Measurements from ENCODE around the gene DPEP1.
"Not testable (repeated sequence)": the region's sequence is repeated elsewhere in the genome, so short reads cannot be mapped to it uniquely, and the experiment has no call there.

Gene DPEP1

DNA sequence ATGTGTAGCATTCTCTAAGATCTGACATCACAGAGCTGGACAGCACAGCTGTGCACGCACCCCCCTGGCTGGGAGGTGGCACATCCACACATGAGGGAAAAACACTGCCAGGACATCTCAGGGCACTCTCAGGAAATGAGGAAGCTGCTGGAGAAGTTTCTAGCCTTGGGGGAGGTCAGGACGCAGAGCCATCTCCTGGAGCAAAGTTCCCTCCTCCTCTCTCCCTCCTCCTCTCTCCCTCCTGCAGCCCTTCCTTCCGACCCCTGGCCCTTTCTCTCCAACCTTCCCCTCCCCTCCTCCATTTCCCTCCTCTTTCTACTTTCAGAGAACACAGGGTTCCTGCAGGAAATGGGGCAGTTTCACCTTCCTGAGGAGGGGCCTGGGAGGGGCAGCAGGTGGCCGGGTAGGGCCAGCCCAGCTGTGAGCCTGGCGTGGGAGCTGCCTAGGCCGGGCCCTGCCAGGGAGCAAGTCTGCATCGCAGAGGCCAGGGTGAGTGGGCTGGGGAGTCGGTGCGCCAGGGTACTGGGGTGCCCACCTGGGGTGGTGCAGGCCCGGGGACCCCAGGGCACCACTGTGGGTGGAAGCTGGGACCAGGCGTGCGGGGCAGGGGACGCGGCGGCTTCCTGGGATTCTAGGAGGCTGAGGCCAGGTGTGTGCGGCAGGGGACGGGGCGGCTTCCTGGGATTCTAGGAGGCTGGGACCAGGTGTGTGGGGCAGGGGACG lies at the start of gene DPEP1:
Gene DPEP1 (plus strand): TSS at position 412 of the 723 bp plus-strand sequence. CDS start 16,769 bp downstream, outside the sequence.
- no peak for DNase-seq

DNA sequence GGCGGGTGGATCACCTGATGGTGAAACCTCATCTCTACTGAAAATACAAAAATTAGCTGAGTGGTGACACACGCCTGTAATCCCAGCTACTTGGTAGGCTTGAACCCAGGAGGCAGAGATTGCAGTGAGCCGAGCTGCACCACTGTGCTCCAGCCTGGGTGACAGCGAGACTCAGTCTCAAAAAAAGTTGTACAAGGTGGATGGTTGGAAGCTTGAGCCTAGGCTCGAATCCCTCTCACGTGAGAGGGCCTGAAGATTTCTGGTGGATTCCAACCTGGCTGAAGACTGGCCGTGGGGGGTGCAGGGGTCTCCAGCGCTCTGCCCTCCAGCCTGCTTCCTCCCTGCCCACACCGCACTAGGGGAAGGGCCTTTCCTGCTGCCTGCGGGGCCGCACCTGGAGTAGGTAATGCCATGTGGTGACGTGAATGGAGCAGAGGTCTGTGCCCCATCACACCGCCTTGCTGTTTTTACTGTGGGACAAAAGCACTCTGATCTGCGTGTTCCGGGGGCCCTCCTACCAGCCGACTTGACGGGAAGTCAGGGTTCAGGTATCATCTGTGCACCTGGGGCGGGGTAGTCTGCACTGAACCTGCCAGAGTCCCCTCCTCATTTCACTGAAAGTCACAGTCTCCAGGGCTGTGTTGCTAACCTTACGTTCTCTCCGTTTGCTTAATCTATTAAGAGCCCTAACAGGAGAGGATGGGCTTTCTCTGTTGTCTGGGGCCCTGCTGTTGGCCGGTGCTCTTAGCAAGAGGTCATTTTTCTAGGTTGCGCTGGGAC lies 48.8 kb upstream of the DPEP1 start:
- no peak for DNase-seq

DNA sequence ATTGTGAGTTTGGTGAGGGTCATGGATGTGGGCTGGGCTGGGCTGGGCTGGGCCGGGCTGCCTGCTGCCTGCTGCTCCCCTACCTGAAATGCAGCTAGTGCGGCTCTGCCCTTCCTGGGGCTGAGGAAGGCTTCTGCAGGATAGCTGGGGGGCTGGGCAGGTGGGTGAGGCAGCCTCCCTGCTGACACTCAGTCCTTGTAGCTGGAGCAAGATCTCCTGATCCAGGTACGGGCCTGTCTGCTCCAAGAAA lies 48.3 kb upstream of the DPEP1 start:
- peak; percentile 24 for DNase-seq

DNA sequence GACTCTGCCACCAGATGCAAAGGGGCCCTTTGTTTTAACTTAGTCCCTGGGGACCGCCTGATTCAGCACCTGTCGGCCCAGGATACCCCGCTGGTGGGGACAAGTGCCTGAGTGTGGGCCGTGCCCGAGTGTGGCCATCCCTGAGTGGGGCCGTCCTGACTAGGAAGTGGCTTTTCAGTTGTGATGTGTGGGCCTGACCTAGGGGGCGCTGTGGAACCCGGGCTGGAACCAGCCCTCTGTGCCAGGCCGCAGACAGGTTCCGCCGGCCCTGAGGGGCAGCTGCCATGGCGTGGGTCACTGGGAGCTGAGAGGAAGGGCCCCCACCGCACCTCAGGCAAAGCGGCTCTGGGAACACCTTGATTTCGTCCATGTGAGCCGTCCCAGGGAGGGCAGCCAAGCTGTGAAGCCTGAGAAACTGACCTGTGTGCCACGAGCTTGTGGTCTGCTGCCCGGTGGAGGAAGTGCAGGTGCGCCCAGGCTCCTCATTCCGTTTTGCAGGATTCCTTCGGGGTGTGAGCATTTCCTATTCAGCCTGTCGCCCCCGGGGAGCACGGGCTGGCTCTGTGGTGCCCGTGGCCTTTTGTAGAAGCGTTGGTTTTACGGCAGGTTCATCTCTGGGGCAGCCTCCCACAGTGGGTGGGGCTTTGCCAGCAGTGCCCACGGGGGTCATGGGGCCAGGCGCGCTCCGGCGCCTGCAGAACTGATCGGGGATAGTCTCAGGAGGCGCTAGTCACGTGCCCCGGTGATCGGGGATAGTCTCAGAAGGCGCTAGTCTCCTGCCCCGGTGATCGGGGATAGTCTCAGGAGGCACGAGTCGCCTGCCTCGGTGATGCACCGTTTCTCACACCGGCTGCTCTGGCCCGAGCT lies 47.7 kb upstream of the DPEP1 start:
- peak; percentile 25 for DNase-seq

DNA sequence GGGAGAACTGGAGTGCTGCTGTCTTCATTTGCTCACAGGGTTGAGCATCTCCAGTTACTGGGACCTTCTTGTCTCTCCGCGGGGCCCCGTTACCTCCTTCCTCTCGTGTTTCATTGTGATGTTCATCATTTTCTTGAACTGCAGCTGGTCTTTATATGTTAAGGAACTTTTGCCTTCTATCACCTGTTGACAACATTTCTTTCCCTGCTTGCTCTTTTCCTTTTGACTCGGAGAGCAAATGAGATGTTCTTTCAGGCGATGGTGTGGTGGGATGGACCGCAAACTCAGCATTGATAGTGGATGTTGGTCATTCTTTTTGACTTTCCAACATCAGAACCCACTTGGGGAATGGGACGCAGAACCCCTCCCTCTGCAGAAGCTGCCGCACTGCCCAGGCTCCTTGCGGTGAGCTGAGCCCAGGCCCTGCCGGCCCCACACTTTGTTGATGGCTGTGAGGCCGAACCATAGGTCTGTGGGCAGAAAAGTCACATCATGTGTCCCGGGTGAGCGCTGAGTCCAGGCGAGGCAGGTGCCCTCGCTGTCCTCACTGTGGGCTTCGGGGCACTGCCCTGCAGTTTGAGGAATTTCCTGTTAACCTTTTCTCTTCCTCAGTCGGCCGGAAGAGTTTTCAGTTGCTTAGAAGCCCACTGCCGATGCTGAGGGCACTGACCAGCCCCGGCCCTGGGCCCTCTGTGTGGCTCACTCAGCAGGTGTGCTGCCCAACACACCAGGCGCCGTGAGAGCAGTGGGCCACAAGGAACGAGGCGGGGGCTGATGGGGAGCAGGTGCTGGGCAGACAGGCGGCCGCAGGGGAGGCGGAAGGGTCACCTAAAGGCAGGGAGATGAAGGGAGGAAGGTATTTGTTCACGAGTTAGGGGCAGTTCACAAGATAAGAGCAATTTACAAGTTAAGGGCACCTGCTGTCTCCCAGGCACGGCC lies 45.5 kb upstream of the DPEP1 start:
- no peak for DNase-seq

DNA sequence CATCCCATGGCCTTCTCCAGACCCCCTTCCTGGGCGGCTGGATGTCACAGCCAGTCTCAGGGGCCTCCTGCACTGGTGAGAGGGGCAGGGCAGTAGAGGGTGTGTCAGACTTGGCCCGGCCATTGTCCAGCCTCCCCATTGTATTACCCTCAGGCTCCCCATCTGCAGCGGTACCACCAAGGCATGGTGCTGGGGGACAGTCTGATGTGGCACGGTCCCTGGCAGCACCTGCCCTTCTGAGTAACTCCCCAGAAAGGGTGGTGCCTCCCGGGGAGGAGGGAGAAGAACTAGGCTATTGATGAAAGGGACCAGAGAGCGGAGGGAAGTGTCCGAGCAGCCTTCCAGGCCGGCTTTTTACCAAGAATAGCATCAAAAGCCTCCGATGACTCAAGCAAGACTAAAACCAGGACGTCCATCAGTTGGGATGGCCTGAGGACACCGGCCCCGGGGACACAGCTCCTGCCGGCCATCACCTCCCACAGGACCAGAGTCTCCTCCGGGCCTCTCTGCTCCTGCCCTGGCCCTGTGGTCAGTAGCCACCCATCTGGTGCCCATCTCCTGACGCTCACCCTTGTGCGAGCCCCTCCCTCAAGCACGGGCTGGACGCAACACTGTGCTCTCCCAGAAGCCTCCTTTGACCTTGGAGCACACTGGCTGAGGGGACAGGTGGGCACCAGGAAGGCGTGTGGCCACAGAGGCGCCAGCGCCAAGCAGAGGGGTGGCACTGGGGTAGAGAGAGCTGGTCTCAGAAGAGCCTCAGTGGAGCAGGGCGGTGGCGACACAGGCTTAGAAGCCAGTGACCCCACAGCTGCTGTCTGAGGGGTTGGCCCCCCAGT lies 43.7 kb upstream of the DPEP1 start:
- DNase-seq: no peak

DNA sequence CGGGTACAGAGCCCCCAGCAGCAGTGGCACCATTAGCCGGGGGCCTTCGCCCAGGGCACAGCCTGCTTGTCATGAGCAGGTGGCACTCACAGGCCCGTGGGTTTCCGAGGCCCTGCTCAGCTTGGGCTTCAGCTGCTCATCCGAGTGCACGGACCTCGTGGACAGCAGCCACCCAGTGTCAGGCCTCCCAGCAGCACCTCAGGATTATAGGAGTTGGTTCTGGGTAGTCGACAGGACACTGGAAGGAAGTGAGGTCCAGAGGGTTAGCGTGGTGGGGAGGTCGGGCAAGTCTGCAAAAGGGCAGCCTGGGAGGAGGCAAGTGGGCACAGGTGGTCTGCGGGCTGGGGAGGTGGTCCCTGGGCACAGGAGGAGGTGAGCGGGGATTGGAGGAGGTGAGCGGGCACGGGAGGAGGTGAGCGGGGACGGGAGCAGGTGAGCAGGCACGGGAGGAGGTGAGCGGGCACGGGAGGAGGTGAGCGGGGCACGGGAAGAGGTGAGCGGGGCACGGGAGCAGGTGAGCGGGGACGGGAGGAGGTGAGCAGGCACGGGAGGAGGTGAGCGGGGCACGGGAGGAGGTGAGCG lies 43.0 kb upstream of the DPEP1 start:
- DNase-seq: no peak

DNA sequence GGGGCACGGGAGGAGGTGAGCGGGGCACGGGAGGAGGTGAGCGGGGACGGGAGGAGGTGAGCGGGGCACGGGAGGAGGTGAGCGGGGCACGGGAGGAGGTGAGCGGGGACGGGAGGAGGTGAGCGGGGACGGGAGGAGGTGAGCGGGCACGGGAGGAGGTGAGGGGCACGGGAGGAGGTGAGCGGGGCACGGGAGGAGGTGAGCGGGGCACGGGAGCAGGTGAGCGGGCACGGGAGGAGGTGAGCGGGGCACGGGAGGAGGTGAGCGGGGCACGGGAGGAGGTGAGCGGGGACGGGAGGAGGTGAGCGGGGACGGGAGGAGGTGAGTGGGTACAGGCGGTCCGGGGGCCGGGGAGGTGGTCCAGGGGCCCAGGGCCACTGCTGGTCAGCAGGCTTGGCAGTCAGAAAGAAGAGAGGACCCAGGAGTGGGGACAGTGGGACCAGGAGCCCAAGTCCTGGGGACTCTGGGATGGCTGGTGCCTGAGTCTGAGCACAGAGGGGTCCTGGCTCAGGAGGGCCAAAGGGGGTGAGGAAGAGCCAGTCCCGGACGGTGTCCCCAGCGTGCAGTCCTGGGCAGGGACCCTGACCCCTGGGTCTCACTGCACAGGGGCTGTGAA lies 42.4 kb upstream of the DPEP1 start:
- not testable (repeated sequence) for DNase-seq

DNA sequence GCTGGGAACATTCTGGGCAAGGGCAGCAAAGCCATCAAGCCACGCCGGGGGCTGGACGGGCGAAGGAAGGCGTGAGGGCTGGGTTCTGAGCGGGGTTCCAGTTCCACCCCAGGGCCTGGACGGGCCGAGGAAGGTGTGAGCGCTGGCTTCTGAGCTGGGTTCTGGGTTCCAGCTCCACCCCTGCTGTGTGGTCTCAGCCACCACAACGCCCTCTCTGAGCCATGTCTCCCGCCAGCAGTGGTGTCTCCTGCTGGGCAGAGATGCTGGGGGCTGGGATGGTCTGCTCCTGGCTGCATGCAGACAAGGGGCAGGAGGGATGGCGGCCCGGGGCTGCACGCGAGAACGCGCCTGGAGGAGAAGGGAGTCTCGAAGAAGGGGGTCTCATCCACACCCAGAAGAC lies 41.8 kb upstream of the DPEP1 start:
- no peak for DNase-seq

DNA sequence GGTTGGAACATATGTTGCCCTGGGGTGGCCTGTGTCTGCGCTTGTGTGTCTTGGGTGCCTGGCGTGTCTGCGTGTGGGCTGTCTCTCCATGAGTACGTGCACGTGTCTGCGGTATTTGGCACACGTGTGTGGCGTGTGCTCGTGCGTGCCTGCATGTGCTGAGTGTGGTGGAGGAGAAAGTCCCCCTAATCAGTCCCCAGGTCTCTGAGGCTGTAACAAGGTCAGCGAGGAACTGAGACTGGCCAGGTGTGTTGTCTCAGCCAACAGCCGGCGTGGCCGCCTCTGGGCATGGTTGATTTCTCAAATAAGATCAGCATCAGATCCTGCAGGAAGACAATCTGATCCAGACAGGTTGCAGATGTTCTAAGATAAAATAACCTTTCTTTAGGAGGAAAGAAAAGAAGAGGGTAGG lies 41.4 kb upstream of the DPEP1 start:
- DNase-seq: no peak

DNA sequence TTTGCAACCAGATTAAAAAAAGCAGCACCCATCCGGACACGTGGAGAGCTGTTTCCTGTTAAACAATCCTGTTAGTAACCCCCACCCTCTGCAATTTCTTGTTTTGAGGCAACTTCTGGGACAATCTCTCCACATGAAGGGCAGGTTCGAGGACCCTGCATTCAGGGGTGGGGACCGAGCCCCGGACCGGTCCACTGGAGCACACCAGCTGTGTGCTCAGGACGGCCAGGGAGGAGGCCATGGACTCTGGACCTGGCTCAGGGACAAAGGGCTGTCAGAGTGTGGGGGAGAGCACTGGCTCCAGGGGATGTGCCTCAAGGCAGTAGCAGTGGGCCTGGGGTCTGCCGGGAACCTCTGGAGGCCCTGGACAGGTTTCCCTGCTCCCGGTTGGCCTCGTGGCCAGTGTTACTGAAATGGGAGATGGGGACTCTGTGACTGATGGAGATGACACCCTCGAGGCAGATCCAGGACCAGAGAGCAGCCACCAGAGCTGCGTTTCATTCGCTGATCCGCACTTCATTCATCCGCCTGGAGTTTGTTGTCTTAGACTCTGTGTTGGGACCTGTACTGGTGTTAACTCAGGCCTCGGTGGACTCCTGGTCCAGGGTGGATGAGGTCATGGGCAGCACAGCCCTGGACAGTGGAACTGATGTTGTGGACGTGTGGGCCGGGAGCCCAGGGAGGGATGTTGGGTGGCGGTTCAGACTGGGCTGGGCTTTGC lies 40.8 kb upstream of the DPEP1 start:
- DNase-seq: no peak

DNA sequence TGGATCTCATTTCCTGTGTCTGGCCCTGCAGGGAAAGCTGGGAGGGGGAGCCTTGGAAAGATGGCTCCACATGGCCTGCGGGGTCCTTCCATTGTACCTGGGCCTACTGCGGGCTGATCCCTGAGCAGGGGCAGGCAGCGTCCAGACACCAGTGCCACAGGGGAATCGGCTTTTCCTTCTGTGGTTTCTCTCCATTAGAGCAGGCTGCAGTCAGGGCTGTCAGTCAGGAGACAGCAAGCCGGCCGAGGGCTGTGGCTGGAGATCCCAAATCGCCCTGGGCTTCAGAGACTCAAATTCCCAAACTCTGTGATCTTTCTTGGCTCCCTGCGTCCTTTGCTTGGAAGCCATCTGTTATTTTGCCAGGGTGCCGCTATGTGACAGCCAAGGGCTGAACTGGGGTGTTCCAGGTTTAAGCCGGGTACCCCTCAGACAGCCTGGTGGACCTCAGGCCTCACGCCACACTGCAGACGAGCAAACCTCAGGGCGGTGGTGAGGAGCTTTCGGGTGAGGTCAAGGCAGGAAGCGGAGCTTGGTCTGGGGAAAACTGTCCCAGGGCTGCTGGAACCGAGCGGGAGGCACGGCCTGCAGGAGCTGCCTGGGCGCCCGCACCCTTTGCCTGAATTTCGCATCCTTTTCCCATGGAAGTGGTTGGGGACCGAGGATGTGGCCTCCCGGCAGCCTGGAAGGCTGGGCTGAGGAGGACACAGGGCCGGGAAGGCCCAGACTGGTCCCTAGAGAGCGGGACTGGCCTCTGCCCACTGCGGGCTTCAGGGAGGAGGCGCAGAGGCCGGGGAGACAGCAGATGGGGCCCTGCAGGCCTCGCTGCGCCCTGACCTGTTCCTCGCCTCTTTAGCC lies 39.4 kb upstream of the DPEP1 start:
- no peak for DNase-seq

DNA sequence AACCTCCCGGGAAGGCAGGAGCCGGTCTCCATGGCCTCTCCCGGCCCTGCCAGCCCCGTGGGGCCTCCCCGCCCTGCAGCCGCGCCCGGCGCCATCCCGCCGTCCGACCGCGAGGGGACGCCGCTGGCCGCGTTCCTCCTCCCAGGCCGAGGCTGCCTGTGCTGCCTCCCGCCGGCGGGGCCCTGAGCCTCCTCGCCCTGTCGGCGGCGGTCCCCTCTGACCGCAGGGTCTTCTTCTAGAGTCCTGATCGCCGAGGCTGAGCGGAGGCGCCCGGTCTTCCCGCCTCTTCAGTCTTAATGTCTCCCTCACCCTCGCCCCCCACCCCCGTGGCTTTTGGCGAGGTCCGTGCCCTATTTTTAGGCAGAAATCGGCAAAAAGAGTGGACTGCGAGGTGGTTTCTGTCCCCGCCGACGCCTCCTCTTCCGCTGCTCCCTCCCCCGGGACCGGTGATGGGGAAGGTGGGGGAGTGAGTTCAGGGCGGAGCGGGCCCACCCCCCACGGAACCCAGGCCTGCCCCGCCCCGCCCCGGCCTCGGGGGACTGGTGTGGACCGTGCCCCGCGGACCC lies 38.7 kb upstream of the DPEP1 start:
- DNase-seq: peak; percentile 67

DNA sequence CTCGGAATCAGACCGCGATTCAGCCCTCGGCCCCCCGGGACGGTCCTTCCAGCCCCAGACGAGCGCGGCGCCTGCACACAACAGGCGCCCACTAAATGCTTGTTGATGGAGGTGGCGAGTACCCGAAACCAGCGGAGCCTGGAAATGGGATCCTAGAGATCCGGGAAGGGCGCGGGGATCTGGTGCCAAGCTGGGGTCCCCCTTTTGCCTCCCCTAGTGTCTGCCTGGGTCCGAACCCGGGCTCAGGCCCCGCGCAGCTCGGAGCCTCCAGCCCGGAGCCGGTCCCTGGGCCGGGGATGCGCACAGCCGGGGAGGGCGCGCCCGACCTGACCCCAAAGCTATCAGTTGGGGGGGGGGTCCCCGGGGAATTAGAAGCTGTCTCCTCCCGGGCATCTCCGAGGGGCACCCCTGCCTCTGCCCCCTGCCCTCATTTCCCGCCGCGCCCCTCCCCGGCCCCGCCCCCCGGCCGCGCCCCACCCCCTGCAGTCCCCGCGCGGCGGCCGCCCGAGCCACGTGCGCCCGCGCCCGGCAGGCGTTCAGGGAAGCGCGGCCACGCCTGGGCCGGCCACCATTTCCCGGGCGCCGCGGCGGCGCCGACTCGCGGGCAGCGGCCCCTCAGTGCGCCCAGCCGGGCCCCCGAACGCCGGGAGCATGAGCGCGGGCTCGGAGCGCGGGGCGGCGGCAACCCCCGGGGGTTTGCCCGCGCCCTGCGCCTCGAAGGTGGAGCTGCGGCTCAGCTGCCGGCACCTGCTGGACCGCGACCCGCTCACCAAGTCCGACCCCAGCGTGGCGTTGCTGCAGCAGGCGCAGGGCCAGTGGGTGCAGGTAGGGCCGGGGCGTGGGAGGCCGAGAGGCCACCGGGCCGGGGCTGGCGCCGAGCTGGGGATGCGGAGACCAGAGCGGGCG lies 37.9 kb upstream of the DPEP1 start, which contains the start of gene CPNE7:
Gene CPNE7 (plus strand): TSS at position 512 of the 906 bp plus-strand sequence. CDS start 140 bp downstream, at position 652.
- no peak for DNase-seq

DNA sequence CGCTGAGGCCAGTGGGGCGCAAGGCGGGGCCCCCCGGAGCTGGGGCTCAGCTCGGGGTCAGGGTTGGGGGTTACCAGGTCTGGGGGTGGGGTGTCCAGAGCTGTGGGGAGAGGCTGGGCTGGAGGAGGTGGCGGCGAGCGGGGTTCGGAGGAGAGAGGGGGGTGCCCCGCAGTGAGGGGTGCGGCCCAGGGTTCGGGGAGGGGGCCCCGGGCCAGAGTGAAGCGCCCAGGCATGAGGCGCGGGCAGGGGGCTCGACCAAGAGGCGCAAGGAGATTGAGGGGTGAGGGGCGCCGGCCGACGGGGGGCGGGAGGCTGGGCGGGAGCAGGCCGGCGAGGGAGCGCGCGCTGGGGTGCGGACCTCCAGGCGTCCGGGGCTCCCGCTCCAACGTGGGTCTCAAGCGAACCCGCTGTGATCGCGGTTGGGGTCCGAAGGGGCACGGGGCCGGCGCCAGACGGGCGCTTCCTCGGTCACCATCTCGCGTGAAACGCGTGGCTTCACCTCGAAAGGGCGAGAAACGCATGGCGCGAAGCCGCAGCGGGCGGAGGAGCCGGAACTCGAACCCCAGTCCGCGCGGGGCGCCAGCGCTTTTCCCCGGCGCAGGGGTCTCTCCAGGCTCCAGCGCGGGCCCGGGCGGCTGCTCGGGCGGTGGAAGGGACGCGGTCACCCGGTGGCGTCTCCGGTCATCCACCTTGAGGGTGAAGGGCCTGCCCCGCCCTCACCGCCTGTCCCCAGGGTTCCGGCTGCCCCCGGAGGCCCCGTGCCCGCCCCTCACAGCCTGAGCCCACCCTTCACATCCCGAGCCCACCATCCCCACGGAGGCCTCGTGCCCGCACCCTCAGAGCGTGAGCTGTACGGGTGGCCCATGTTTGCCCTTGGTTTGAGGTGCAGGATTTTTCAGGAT lies 37.0 kb upstream of the DPEP1 start:
- no peak for DNase-seq

DNA sequence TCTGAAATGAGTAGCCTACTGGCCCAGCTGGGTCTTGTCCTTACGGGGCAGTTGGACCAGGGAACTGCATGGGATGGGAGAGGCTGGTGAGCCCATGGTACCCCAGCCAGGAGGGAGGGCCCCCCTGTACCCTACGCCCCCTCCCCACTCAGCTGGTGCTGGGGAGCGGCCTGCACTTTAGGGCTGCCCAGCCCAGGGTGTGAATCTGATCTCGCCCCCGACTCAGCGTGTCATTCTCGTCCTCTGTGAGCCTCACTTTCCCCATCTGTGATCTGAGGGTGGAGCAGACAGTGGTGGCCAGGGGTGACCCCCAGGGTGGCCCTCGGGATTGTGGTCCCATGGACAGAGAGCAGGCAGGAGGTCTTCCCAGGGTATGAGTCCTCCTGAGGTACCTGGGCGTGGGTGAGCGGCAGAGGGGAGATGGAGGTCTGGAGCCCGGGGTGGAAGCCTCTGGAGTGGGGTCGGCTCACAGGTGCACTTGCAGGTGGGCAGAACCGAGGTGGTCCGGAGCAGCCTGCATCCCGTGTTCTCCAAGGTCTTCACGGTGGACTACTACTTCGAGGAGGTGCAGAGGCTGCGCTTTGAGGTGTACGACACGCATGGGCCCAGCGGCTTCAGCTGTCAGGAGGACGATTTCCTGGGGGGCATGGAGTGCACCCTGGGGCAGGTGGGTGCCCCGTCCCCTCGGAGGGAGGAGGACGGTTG lies 36.2 kb upstream of the DPEP1 start:
- DNase-seq: no peak

Data from fibroblast of skin of right quadriceps (primary cell).